DND-41 (cell line): ENCODE measurements around the gene KRTAP9-7.
"Not testable (repeated sequence)": the region's sequence is repeated elsewhere in the genome, so short reads cannot be mapped to it uniquely, and the experiment has no call there.

ENCODE experiments used
- CTCF ChIP-seq: IDR thresholded peaks from 2 replicates; pipeline ENCODE4 v1.5.1; 2012; ENCODE audit warnings: borderline replicate concordance, low read length, moderate library complexity, mild to moderate bottlenecking; ENCODE audit not compliant: poor library complexity, severe bottlenecking; ENCODE audit errors: extremely low read depth
- EZH2 ChIP-seq: IDR thresholded peaks from 3 replicates; pipeline ENCODE4 v1.6.1; 2012; ENCODE audit warnings: borderline replicate concordance, low read depth, mild to moderate bottlenecking, moderate library complexity, low read length, inconsistent platforms; ENCODE audit not compliant: severe bottlenecking

GRCh38 chr17:41249637-41250240 lies 25.8 kb upstream of the KRTAP9-7 start, which contains the start of gene KRTAP9-4:
- not testable (repeated sequence) for TF ChIP-seq EZH2, CTCF
